OCI-LY7 (cell line): Measurements from ENCODE around the gene YY2. TPM values are rescaled to one million over a fixed set of nuclear protein-coding genes. Genes with fewer than 3 reads are reported as not detected.
"Not testable (repeated sequence)": the region's sequence is repeated elsewhere in the genome, so short reads cannot be mapped to it uniquely, and the experiment has no call there.

Experiments
- BruUV-seq: library from RNA; stranded (reverse); fragments of 400-500 nt; replicated peaks from 2 replicates; lab custom pipeline; 2021; lab: Mats Ljungman, UMichigan
- CTCF ChIA-PET: fragments of 300-600 bp; sonication (Branson Sonifier 250); formaldehyde crosslinking; loops from one replicate; lab custom pipeline; 2022; ENCODE audit warnings: antibody characterized with exemption; ENCODE audit not compliant: unreplicated experiment; lab: Charles Lee
- POLR2A ChIA-PET: fragments of 300-600 bp; sonication (Branson Sonifier 250); formaldehyde crosslinking; loops from one replicate; lab custom pipeline; 2022; ENCODE audit warnings: antibody characterized with exemption; lab: Charles Lee
- DNase-seq: peaks from one replicate; pipeline ENCODE4 v3.0.0-alpha.2; 2015; ENCODE audit warnings: low spot score
- H2AFZ ChIP-seq: fragments of 200-600 bp; sonication (generic), shearing (Covaris generic); 2 replicates; pipeline ENCODE4 v1.6.1; 2014; ENCODE audit warnings: mild to moderate bottlenecking, antibody characterized with exemption, low read length, moderate library complexity
- H3K27ac ChIP-seq: fragments of 200-600 bp; sonication (generic); 2 replicates; pipeline ENCODE4 v1.5.1; 2014; ENCODE audit warnings: mixed run types, low read depth, mild to moderate bottlenecking, moderate library complexity, low read length, inconsistent platforms; ENCODE audit not compliant: poor library complexity, severe bottlenecking
- H3K36me3 ChIP-seq: fragments of 200-600 bp; sonication (generic); 2 replicates; pipeline ENCODE4 v1.6.1; 2014; ENCODE audit warnings: mild to moderate bottlenecking, antibody characterized with exemption, low read length, moderate library complexity, mixed read lengths; ENCODE audit not compliant: insufficient read depth
- H3K4me1 ChIP-seq: fragments of 200-600 bp; sonication (generic); 2 replicates; pipeline ENCODE4 v1.5.1; 2014; ENCODE audit warnings: mild to moderate bottlenecking, low read length; ENCODE audit not compliant: insufficient read depth, poor library complexity, severe bottlenecking
- H3K4me2 ChIP-seq: fragments of 200-600 bp; sonication (generic); 2 replicates; pipeline ENCODE4 v1.6.1; 2014; ENCODE audit warnings: mild to moderate bottlenecking, low read length
- H3K4me3 ChIP-seq: fragments of 200-600 bp; sonication (generic); 2 replicates; pipeline ENCODE4 v1.5.1; 2014; ENCODE audit warnings: mild to moderate bottlenecking, low read depth, low read length; ENCODE audit not compliant: poor library complexity, severe bottlenecking
- H3K79me2 ChIP-seq: fragments of 200-600 bp; sonication (generic); 2 replicates; pipeline ENCODE4 v1.6.1; 2016; ENCODE audit warnings: low read depth, mild to moderate bottlenecking, low read length, moderate library complexity, mixed read lengths; ENCODE audit not compliant: insufficient read depth
- H3K9me2 ChIP-seq: fragments of 200-600 bp; sonication (generic); 2 replicates; pipeline ENCODE4 v1.6.1; 2016; ENCODE audit warnings: mild to moderate bottlenecking, low read length, mixed read lengths; ENCODE audit not compliant: insufficient read depth
- H3K9me3 ChIP-seq: fragments of 200-600 bp; sonication (generic); 2 replicates; pipeline ENCODE4 v1.6.1; 2014; ENCODE audit warnings: mild to moderate bottlenecking, mixed run types, low read length, mixed read lengths
- H4K20me1 ChIP-seq: fragments of 200-600 bp; sonication (generic); 2 replicates; pipeline ENCODE4 v1.6.1; 2014; ENCODE audit warnings: mild to moderate bottlenecking, antibody characterized with exemption, low read length, moderate library complexity, mixed read lengths; ENCODE audit not compliant: insufficient read depth
- CTCF ChIP-seq: fragments of 200-600 bp; sonication (generic); conservative IDR thresholded peaks from 2 replicates; pipeline ENCODE4 v1.5.1; 2014; ENCODE audit warnings: mild to moderate bottlenecking, antibody characterized with exemption, low read length, moderate library complexity, mixed read lengths
- EZH2phosphoT487 ChIP-seq: fragments of 200-600 bp; sonication (generic); IDR thresholded peaks from 2 replicates; pipeline ENCODE4 v1.6.1; 2018; ENCODE audit warnings: low read depth, borderline replicate concordance, mild to moderate bottlenecking, mixed run types, antibody characterized with exemption, low read length, moderate library complexity, mixed read lengths
- intact Hi-C: fragments of 100-400 bp; cut with micrococcal nuclease; formaldehyde crosslinking; loops from one replicate; pipeline ENCODE4 v1.10.0; 2022; ENCODE audit not compliant: unreplicated experiment
- total RNA-seq, 2 experiments: library from RNA; depleted of rRNA in 1 of 2; stranded (reverse); fragments of >200 nt in 1 of 2; shearing (Covaris generic) in 1 of 2; gene quantifications; 2 replicates each; pipeline ENCODE4 v1.2.3, GENCODE V29; 2014 to 2022

Gene YY2
- total RNA-seq, 2 experiments from 2014 or later = 2.4 to 3.7 TPM

- BruUV-seq = no TSS peak
- intact Hi-C loops = no loop called here
Measured at GRCh38 chrX:21812628-21813027, 43.2 kb upstream of the YY2 start.

GRCh38 chrX:21813612-21814368 lies 42.0 kb upstream of the YY2 start:
- no peak overlapping the region for H2AFZ ChIP-seq
- no TSS peak for BruUV-seq
- no peaks in the 10 kb centered on the region for H3K9me2 ChIP-seq
- no peak for TF ChIP-seq EZH2phosphoT487
- TF ChIP-seq CTCF = no peak
- H4K20me1 ChIP-seq = no peaks in the 10 kb centered on the region
- H3K27ac ChIP-seq = no peak overlapping the region
- no peak overlapping the region for H3K4me2 ChIP-seq
- intact Hi-C loops = no loop called here
- H3K9me3 ChIP-seq = no peaks in the 10 kb centered on the region
- no peaks in the 10 kb centered on the region for H3K79me2 ChIP-seq
- no peak overlapping the region for H3K4me3 ChIP-seq
- no peaks in the 10 kb centered on the region for H3K36me3 ChIP-seq
- H3K4me1 ChIP-seq = no peaks in the 10 kb centered on the region
- no peak for DNase-seq
- ChIA-PET POLR2A (no interaction called here), CTCF (no interaction called here)

More at GRCh38 chrX:21812628-21813027, 43.2 kb upstream of the YY2 start:
- Histone ChIP-seq H3K27ac (no peak overlapping the region), H3K4me2 (no peak overlapping the region), H3K36me3 (no peaks in the 10 kb centered on the region), H3K9me3 (no peaks in the 10 kb centered on the region), H4K20me1 (no peaks in the 10 kb centered on the region), H3K79me2 (no peaks in the 10 kb centered on the region), H2AFZ (no peak overlapping the region), H3K9me2 (no peaks in the 10 kb centered on the region), H3K4me3 (no peak overlapping the region), H3K4me1 (no peaks in the 10 kb centered on the region)
- no peak for DNase-seq
- ChIA-PET CTCF (no interaction called here), POLR2A (no interaction called here)
- no peak for TF ChIP-seq EZH2phosphoT487
- no peak for TF ChIP-seq CTCF

GRCh38 chrX:21816136-21816535 lies 39.7 kb upstream of the YY2 start:
- intact Hi-C loops = no loop called here
- no TSS peak for BruUV-seq
- Histone ChIP-seq H3K4me1 (no peaks in the 10 kb centered on the region), H3K36me3 (no peaks in the 10 kb centered on the region), H3K9me2 (no peaks in the 10 kb centered on the region), H3K79me2 (no peaks in the 10 kb centered on the region), H3K4me3 (no peak overlapping the region), H3K27ac (no peak overlapping the region), H4K20me1 (no peaks in the 10 kb centered on the region), H2AFZ (no peak overlapping the region), H3K4me2 (no peak overlapping the region), H3K9me3 (no peaks in the 10 kb centered on the region)
- POLR2A ChIA-PET = no interaction called here
- DNase-seq = no peak
- CTCF ChIA-PET = no interaction called here
- TF ChIP-seq CTCF (no peak), EZH2phosphoT487 (no peak)

- H3K79me2 ChIP-seq, CTCF ChIA-PET, H3K9me3 ChIP-seq, H3K4me1 ChIP-seq, H4K20me1 ChIP-seq, H3K4me3 ChIP-seq, H3K36me3 ChIP-seq, H3K27ac ChIP-seq, H3K9me2 ChIP-seq, BruUV-seq, H2AFZ ChIP-seq, intact Hi-C loops, H3K4me2 ChIP-seq, DNase-seq: not testable (repeated sequence)
- POLR2A ChIA-PET = interaction anchor here (0.6 kb wide), 1 partner anchor 1817 kb away, joined by 5 read pairs; no protein-coding TSS in a partner anchor
Measured at GRCh38 chrX:21820170-21820569, 35.6 kb upstream of the YY2 start.
